Liver (tissue), 9 donors: ENCODE data around the gene MARCKS. TPM values are rescaled to one million over a fixed set of nuclear protein-coding genes. Genes with fewer than 3 reads are reported as not detected.

Source experiments
- DNase-seq: peaks from one replicate; pipeline ENCODE4 v3.0.0-alpha.2; 2017; ENCODE audit warnings: low spot score
- H3K27ac ChIP-seq, 2 donors: one replicate each; pipeline ENCODE4 v1.7.0; 2013; ENCODE audit warnings: inconsistent platforms in 2 of 2, low read length in 2 of 2, control low read depth in 1 of 2, low read depth in 1 of 2, mild to moderate bottlenecking in 1 of 2
- H3K27me3 ChIP-seq, 4 donors: one replicate each; pipeline versions ENCODE4 v1.6.1 to v1.7.0; 2013; ENCODE audit warnings: low read length in 3 of 4, inconsistent platforms in 1 of 4, mild to moderate bottlenecking in 1 of 4, moderate library complexity in 1 of 4; ENCODE audit not compliant: control insufficient read depth in 4 of 4, insufficient read depth in 4 of 4
- H3K36me3 ChIP-seq, 4 donors: one replicate each; pipeline versions ENCODE4 v1.6.1 to v1.7.0; 2013; ENCODE audit warnings: low read length in 3 of 4, mild to moderate bottlenecking in 3 of 4, low read depth in 1 of 4, moderate library complexity in 1 of 4; ENCODE audit not compliant: control insufficient read depth in 4 of 4, insufficient read depth in 3 of 4
- H3K4me1 ChIP-seq, 4 donors: one replicate each; pipeline versions ENCODE4 v1.6.1 to v1.7.0; 2013; ENCODE audit warnings: low read length in 3 of 4, mild to moderate bottlenecking in 3 of 4, moderate library complexity in 1 of 4; ENCODE audit not compliant: control insufficient read depth in 4 of 4, insufficient read depth in 4 of 4
- H3K4me3 ChIP-seq, 3 donors: one replicate each; pipeline versions ENCODE4 v1.6.1 to v1.7.0; 2013; ENCODE audit warnings: low read length in 3 of 3, control low read depth in 1 of 3, low read depth in 1 of 3, mild to moderate bottlenecking in 1 of 3
- H3K9ac ChIP-seq, 2 donors: one replicate each; pipeline ENCODE4 v1.7.0; 2013; ENCODE audit warnings: low read length in 2 of 2, mild to moderate bottlenecking in 2 of 2, moderate library complexity in 2 of 2, control low read depth in 1 of 2, low read depth in 1 of 2
- H3K9me3 ChIP-seq, 4 donors: one replicate each; pipeline versions ENCODE4 v1.6.1 to v1.7.0; 2013; ENCODE audit warnings: low read length in 3 of 4; ENCODE audit not compliant: control insufficient read depth in 4 of 4
- ATF3 ChIP-seq: IDR thresholded peaks from 2 replicates; pipeline ENCODE4 v1.6.1; 2016; ENCODE audit warnings: antibody characterized with exemption
- CTCF ChIP-seq: fragments of 150-350 bp; IDR thresholded peaks from 2 replicates; pipeline ENCODE4 v1.5.1; 2017; ENCODE audit warnings: improper control_type of control experiment, low read depth, low read length; ENCODE audit not compliant: missing input control
- EGR1 ChIP-seq, 2 donors: IDR thresholded peaks; 2 replicates each; pipeline ENCODE4 v1.6.1; 2016 to 2018; ENCODE audit warnings: antibody characterized with exemption in 2 of 2, low read depth in 2 of 2
- FOXA1 ChIP-seq: IDR thresholded peaks from 2 replicates; pipeline ENCODE4 v1.6.1; 2016; ENCODE audit warnings: antibody characterized with exemption
- FOXA2 ChIP-seq: IDR thresholded peaks from 2 replicates; pipeline ENCODE4 v1.6.1; 2016; ENCODE audit warnings: antibody characterized with exemption
- GABPA ChIP-seq, 2 donors: IDR thresholded peaks in 1 of 2; conservative IDR thresholded peaks in 1 of 2; 2 replicates each; pipeline ENCODE4 v1.6.1; 2016; ENCODE audit warnings: antibody characterized with exemption in 2 of 2, mild to moderate bottlenecking in 1 of 2, moderate library complexity in 1 of 2
- HNF4A ChIP-seq, 2 donors: conservative IDR thresholded peaks; 2 replicates each; pipeline ENCODE4 v1.6.1; 2016; ENCODE audit warnings: antibody characterized with exemption in 2 of 2, mild to moderate bottlenecking in 2 of 2
- HNF4G ChIP-seq: IDR thresholded peaks from 2 replicates; pipeline ENCODE4 v1.6.1; 2016; ENCODE audit warnings: antibody characterized with exemption
- JUND ChIP-seq, 2 donors: IDR thresholded peaks; 2 replicates each; pipeline ENCODE4 v1.6.1; 2016; ENCODE audit warnings: antibody characterized with exemption in 2 of 2
- MAX ChIP-seq: IDR thresholded peaks from 2 replicates; pipeline ENCODE4 v1.6.1; 2016; ENCODE audit warnings: antibody characterized with exemption
- NR2F2 ChIP-seq: IDR thresholded peaks from 2 replicates; pipeline ENCODE4 v1.6.1; 2016; ENCODE audit warnings: antibody characterized with exemption
- RAD21 ChIP-seq, 2 donors: IDR thresholded peaks; 2 replicates each; pipeline ENCODE4 v1.6.1; 2016; ENCODE audit warnings: antibody characterized with exemption in 2 of 2, mild to moderate bottlenecking in 2 of 2
- REST ChIP-seq: IDR thresholded peaks from 2 replicates; pipeline ENCODE4 v1.6.1; 2016; ENCODE audit warnings: antibody characterized with exemption, mild to moderate bottlenecking
- RXRA ChIP-seq, 2 donors: IDR thresholded peaks; 2 replicates each; pipeline ENCODE4 v1.6.1; 2017 to 2018; ENCODE audit warnings: antibody characterized with exemption in 2 of 2, mild to moderate bottlenecking in 1 of 2
- SP1 ChIP-seq: IDR thresholded peaks from 2 replicates; pipeline ENCODE4 v1.6.1; 2018; ENCODE audit warnings: antibody characterized with exemption, mild to moderate bottlenecking
- TAF1 ChIP-seq: conservative IDR thresholded peaks from 2 replicates; pipeline ENCODE4 v1.6.1; 2016; ENCODE audit warnings: antibody characterized with exemption, mild to moderate bottlenecking
- YY1 ChIP-seq: IDR thresholded peaks from 2 replicates; pipeline ENCODE4 v1.6.1; 2016; ENCODE audit warnings: antibody characterized with exemption, mild to moderate bottlenecking
- ZBTB33 ChIP-seq: IDR thresholded peaks from 2 replicates; pipeline ENCODE4 v1.6.1; 2016; ENCODE audit warnings: antibody characterized with exemption
- WGBS: extraction: QIAGEN DNeasy Blood & Tissue Kit; methylation state at CpG from one replicate; pipeline ENCODE4 v1.1.7; 2013; 5-methylcytosine and 5-hydroxymethylcytosine counted together
- polyA plus RNA-seq, 2 donors: library from polyadenylated mRNA; stranded (reverse) in 1 of 2; unstranded in 1 of 2; fragments of 200-250 nt in 1 of 2; fragments of >200 nt in 1 of 2; fragmentation: Nextera tagmentation in 1 of 2; extraction: Ambion mirVana in 1 of 2; gene quantifications; one replicate each; pipeline versions ENCODE4 v1.2.1 to v1.2.3, GENCODE V29; 2013 to 2015
- total RNA-seq, 2 donors: library from RNA; depleted of rRNA; stranded (reverse); fragments of >200 nt; gene quantifications; one replicate each; pipeline ENCODE4 v1.2.3, GENCODE V29; 2014
- donor health status: healthy.
- donor health status: healthy.
- donor health status: healthy.
- donor health status: healthy.
- donor health status: healthy.

The MARCKS gene
- total and polyA plus RNA-seq, 4 donors: 3.6 to 31.6 (median 5.9) TPM

GRCh38 chr6:113884011-113884410, 26.9 kb downstream of the MARCKS start:
- Histone ChIP-seq H3K27me3 (no peaks in the 10 kb centered on the region), H3K9ac (no peak overlapping the region), H3K27ac (no peak overlapping the region), H3K4me1 (no peaks in the 10 kb centered on the region), H3K4me3 (no peak overlapping the region), H3K36me3 (no peaks in the 10 kb centered on the region), H3K9me3 (no peaks in the 10 kb centered on the region)
- TF ChIP-seq HNF4G (no peak), FOXA2 (no peak), SP1 (no peak), CTCF (no peak), MAX (no peak), HNF4A (conservative IDR thresholded peaks at IDR 0.05) (no peak), JUND (IDR thresholded peaks at IDR 0.05) (no peak), RXRA (IDR thresholded peaks at IDR 0.05) (no peak), ATF3 (no peak), TAF1 (no peak), RAD21 (IDR thresholded peaks at IDR 0.05) (no peak), EGR1 (IDR thresholded peaks at IDR 0.05; ENCODE audit: low read depth in 2 of 2) (no peak), ZBTB33 (no peak), GABPA (IDR thresholded peaks at IDR 0.05 in 1 of 2, conservative IDR thresholded peaks at IDR 0.05 in 1 of 2) (no peak), NR2F2 (no peak)
- no peak for DNase-seq
- WGBS: 96% methylated on average over 2 of the region's 2 CpGs

GRCh38 chr6:113886512-113886911, 29.4 kb downstream of the MARCKS start:
- Histone ChIP-seq H3K9ac (no peak overlapping the region), H3K4me1 (no peaks in the 10 kb centered on the region), H3K4me3 (no peak overlapping the region), H3K27me3 (no peaks in the 10 kb centered on the region), H3K9me3 (peaks cover 0 to under 1% (median 0%) of the 10 kb centered on the region in 4 donors), H3K36me3 (no peaks in the 10 kb centered on the region), H3K27ac (no peak overlapping the region)
- 96% methylated on average over 1 of the region's 1 CpG for WGBS
- TF ChIP-seq GABPA (IDR thresholded peaks at IDR 0.05 in 1 of 2, conservative IDR thresholded peaks at IDR 0.05 in 1 of 2): no peak
- no peak for DNase-seq

- no peak overlapping the region for H3K27ac ChIP-seq
- no peak for TF ChIP-seq SP1
- no peak for TF ChIP-seq CTCF
- TF ChIP-seq MAX: no peak
- TF ChIP-seq TAF1: no peak
- no peak for TF ChIP-seq HNF4G
- TF ChIP-seq REST: no peak
- no peak for TF ChIP-seq YY1
- TF ChIP-seq ATF3: no peak
- no peak for TF ChIP-seq FOXA1
- no peak for TF ChIP-seq FOXA2
- no peak overlapping the region for H3K9ac ChIP-seq
- H3K9me3 ChIP-seq: peaks cover 0 to 5% (median under 1%) of the 10 kb centered on the region in 4 donors
- no peaks in the 10 kb centered on the region for H3K27me3 ChIP-seq
- no peaks in the 10 kb centered on the region for H3K4me1 ChIP-seq
- no peak for DNase-seq
- H3K36me3 ChIP-seq: no peaks in the 10 kb centered on the region
- H3K4me3 ChIP-seq: no peak overlapping the region
Observed at GRCh38 chr6:113888493-113888892, 31.3 kb downstream of the MARCKS start.
